ENCODE measurements around the gene MED26. TPM values are rescaled to one million over a fixed set of nuclear protein-coding genes. Genes with fewer than 3 reads are reported as not detected.

MED26 gene
- total RNA-seq, 1 experiment from 2014 or later, result 11.4 TPM

GRCh38 chr19:16600824-16601223 lies 27.2 kb downstream of the MED26 start:
- H2BK12ac ChIP-seq (ENCODE audit: insufficient read length, low read depth, low read length), result no peak overlapping the region
- no peak overlapping the region for H3K4ac ChIP-seq (ENCODE audit: low read depth, low read length)
- TF ChIP-seq CTCF (conservative IDR thresholded peaks at IDR 0.05), result no peak
- no peak overlapping the region for H2BK120ac ChIP-seq (ENCODE audit: low read depth, low read length, poor library complexity, severe bottlenecking)
- H3K56ac ChIP-seq (ENCODE audit: insufficient read length, low read depth, low read length), result no peak overlapping the region
- no peaks in the 10 kb centered on the region for H3K23me2 ChIP-seq (ENCODE audit: insufficient read length, low read depth, low read length, poor library complexity, severe bottlenecking)
- no peaks in the 10 kb centered on the region for H3K4me1 ChIP-seq (ENCODE audit: insufficient read depth, low read length)
- H3K9me3 Mint-ChIP-seq, result no peaks in the 10 kb centered on the region
- H4K8ac ChIP-seq (replicated peaks; ENCODE audit: insufficient read length, low read depth, low read length), result no peak overlapping the region
- H4K5ac ChIP-seq (ENCODE audit: insufficient read length, low read depth, low read length), result no peak overlapping the region
- H3K27ac Mint-ChIP-seq, result peak overlapping the region in 1 of 3 experiments; percentile 44; a peak in 1 of 7 replicates
- H3T11ph ChIP-seq (ENCODE audit: low read length), result no peak overlapping the region
- no peaks in the 10 kb centered on the region for H3K36me3 Mint-ChIP-seq (ENCODE audit: insufficient read depth in 1 of 3, low read depth in 3 of 3)
- no peaks in the 10 kb centered on the region for H3K27me3 Mint-ChIP-seq (ENCODE audit: low read depth)
- no peak overlapping the region for H2BK5ac ChIP-seq (ENCODE audit: insufficient read length, low read length)
- no peak overlapping the region for H3K9ac ChIP-seq (ENCODE audit: extremely low read depth, insufficient read length, low read length)
- no peak overlapping the region for H2AFZ ChIP-seq (ENCODE audit: low read length)
- no peak for DNase-seq
- no peak overlapping the region for H2BK15ac ChIP-seq (ENCODE audit: low read depth, low read length)
- H4K20me1 ChIP-seq (ENCODE audit: control insufficient read depth, insufficient read depth, insufficient read length), result peaks cover 4% of the 10 kb centered on the region
- peaks cover 12% of the 10 kb centered on the region for H3K79me1 ChIP-seq (ENCODE audit: insufficient read depth, low read depth, low read length, poor library complexity, severe bottlenecking)
- H3K4me3 Mint-ChIP-seq, result peak overlapping the region in 1 of 2 experiments; percentile 14; a peak in 1 of 5 replicates
- no peak overlapping the region; the same call in 1 of the 2 replicates for H3K14ac ChIP-seq (ENCODE audit: insufficient read depth, low read length)
- H3K4me2 ChIP-seq (ENCODE audit: insufficient read depth, insufficient read length, low read length), result no peak overlapping the region
- no peak overlapping the region for H4K91ac ChIP-seq (ENCODE audit: insufficient read length, low read depth, low read length)
- H3K4me1 Mint-ChIP-seq, result peaks cover 0 to 6% of the 10 kb centered on the region in 2 experiments; a peak in 3 of 4 replicates
- H3K27me3 ChIP-seq (ENCODE audit: insufficient read depth, low read length), result no peaks in the 10 kb centered on the region
- H2AK5ac ChIP-seq (ENCODE audit: insufficient read length, low read length), result no peak overlapping the region
- no peak overlapping the region for H3K27ac ChIP-seq (ENCODE audit: insufficient read length, low read depth, low read length)
- H3K23ac ChIP-seq (ENCODE audit: insufficient read length, low read depth, low read length), result no peak overlapping the region
- WGBS (ENCODE audit: extremely low coverage, insufficient read length, low lambda C conversion rate), result no CpG with 5 or more reads among the region's 5 CpGs
- no peak overlapping the region for H3K18ac ChIP-seq (ENCODE audit: insufficient read length, low read depth, low read length)
- H3K9me3 ChIP-seq (ENCODE audit: control insufficient read depth, low read depth, low read length), result no peaks in the 10 kb centered on the region
- no peak overlapping the region for H2BK20ac ChIP-seq (ENCODE audit: low read depth, low read length, poor library complexity, severe bottlenecking)
- H3K79me2 ChIP-seq (ENCODE audit: insufficient read depth, low read length), result peaks cover 19% of the 10 kb centered on the region; the same call in 1 of the 2 replicates
